ENCODE measurements around the gene SEMA6A.

Gene SEMA6A, protein sequence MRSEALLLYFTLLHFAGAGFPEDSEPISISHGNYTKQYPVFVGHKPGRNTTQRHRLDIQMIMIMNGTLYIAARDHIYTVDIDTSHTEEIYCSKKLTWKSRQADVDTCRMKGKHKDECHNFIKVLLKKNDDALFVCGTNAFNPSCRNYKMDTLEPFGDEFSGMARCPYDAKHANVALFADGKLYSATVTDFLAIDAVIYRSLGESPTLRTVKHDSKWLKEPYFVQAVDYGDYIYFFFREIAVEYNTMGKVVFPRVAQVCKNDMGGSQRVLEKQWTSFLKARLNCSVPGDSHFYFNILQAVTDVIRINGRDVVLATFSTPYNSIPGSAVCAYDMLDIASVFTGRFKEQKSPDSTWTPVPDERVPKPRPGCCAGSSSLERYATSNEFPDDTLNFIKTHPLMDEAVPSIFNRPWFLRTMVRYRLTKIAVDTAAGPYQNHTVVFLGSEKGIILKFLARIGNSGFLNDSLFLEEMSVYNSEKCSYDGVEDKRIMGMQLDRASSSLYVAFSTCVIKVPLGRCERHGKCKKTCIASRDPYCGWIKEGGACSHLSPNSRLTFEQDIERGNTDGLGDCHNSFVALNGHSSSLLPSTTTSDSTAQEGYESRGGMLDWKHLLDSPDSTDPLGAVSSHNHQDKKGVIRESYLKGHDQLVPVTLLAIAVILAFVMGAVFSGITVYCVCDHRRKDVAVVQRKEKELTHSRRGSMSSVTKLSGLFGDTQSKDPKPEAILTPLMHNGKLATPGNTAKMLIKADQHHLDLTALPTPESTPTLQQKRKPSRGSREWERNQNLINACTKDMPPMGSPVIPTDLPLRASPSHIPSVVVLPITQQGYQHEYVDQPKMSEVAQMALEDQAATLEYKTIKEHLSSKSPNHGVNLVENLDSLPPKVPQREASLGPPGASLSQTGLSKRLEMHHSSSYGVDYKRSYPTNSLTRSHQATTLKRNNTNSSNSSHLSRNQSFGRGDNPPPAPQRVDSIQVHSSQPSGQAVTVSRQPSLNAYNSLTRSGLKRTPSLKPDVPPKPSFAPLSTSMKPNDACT

DNA sequence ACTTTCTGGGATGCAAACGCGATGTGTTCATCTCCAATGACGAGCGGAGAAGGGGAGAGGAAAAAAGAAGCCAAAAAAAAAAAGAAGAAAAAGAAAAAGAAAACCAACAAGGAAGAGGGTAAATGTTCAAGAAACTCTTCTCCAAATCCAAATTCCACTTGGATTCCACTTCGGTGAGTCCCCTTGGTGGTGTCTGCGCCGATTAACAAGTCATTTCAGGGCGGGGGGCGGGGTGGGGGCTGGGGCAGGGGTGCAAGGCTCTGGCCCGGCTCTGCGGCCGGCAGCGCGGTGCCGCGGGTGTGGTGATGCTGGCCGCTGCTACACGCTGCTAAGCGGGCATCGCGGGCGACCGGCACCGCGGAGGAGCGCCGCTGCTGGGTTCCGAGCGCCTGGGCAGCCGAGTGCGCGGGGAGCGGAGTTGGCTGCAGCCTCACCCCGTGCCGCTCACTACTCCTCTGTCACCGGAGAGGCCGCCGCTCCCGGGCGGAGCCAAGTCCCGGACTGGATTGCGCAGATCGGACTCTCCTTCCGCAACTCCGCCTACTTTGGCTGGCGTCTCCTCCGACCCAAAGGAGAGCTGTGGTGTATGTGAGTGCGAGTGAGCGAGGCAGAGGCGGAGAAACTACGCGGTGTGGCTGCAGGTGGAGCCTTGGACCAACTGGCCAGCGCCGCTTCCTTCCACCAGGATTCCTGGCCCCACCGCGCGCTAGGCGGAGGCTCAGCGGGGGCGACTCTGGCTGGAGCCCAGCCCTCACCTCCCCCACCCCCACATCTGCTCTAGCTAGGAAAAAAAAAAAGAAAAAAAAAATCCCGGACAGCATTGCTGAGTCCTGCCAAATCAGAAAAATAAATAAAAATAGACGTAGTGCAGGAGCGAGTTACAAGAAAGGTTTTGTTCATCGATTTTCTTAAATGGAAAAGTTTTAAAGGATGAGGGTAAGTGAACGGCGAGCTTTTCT lies at the start of gene SEMA6A:
TSS of gene SEMA6A (minus strand) at position 457 of the 959 bp plus-strand sequence. CDS start 69,879 bp downstream, outside the sequence.
- H3K27me3 Mint-ChIP-seq, result peaks cover 53% of the 10 kb centered on the region
- H3K9me3 Mint-ChIP-seq, result no peaks in the 10 kb centered on the region
- no peak within 1 kb of the TSS for H3K27ac Mint-ChIP-seq
- H3K4me1 Mint-ChIP-seq, result peaks cover 21% of the 10 kb centered on the region
- no peaks in the 10 kb centered on the region for H3K36me3 Mint-ChIP-seq
- H3K4me3 Mint-ChIP-seq, result peak within 1 kb of the TSS; percentile 83

DNA sequence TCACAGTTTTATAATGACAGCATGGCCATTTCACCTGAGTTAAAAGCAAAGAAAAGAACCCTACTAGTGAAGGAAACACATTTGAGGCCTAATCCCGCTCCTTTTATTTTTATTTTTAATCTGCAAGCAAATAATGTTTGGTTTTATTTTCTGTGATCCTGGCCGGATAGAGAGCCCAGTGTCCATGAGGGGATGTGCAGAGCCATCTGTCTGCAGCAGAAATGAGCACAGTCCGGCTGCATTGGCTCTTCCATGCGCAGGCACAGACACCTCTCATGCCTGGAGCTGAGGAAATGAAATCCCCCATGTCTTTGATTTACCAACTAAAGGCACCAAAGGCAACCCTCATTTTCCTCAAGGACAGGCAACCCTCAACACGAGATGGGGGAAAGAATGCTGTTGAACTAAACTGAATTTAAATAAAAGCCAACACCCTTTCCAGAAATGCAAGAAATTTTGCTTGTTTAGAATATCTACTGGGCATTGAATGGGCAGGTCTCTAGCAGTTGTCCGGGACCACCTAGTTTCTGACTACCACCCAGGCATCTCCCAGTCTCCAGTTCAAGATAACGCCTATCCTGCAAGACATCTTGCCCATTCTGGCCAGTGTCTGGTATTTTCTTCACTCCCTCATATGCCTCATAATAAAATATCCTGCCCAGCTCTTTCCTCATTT lies 47.9 kb upstream of the SEMA6A start:
- Mint-ChIP-seq H3K27me3 (no peaks in the 10 kb centered on the region), H3K27ac (no peak overlapping the region), H3K9me3 (no peaks in the 10 kb centered on the region), H3K36me3 (no peaks in the 10 kb centered on the region), H3K4me1 (no peaks in the 10 kb centered on the region), H3K4me3 (no peak overlapping the region)

DNA sequence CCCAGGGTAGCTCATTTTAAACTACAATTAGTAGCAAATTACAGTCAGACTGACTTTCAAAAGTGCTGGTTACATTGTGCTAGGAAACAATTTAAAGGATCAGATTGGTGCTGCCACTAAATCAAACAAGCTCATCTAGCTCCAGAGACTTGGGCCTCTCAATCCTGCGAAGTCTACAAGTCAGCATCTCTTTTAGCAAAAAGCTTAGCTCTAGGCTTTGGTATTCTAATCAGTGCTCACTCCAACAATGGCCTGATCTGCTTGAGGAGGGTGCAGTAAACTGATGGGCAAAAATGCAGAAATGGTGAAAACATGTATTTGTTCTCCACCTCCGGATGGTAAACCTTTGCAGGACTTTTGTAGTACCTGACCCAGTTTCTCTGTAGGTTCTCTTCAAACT lies 47.0 kb upstream of the SEMA6A start:
- Mint-ChIP-seq H3K4me3 (no peak overlapping the region), H3K4me1 (no peaks in the 10 kb centered on the region), H3K9me3 (no peaks in the 10 kb centered on the region), H3K27me3 (no peaks in the 10 kb centered on the region), H3K36me3 (no peaks in the 10 kb centered on the region), H3K27ac (no peak overlapping the region)

DNA sequence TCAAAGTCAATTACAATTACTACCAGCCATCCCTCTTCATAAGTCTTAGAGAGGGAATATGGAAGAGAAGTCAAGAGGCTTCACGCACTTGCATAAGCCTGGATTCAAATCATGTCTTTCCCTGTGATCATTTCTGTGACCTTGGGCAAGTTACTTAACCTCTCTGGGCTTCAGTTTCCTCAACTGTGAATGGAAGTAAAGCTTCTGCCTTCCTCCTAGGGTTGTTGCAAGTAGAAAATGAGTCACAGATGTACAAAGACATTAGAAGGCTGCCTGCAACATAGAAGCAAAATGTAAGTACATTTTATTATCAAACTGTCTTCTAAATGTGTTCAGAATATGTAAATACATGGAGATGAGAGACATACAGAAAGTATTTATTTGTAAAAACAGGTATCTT lies 42.3 kb upstream of the SEMA6A start:
- Mint-ChIP-seq H3K4me1 (no peaks in the 10 kb centered on the region), H3K4me3 (no peak overlapping the region), H3K27me3 (peaks cover 1% of the 10 kb centered on the region), H3K27ac (no peak overlapping the region), H3K36me3 (no peaks in the 10 kb centered on the region), H3K9me3 (no peaks in the 10 kb centered on the region)

DNA sequence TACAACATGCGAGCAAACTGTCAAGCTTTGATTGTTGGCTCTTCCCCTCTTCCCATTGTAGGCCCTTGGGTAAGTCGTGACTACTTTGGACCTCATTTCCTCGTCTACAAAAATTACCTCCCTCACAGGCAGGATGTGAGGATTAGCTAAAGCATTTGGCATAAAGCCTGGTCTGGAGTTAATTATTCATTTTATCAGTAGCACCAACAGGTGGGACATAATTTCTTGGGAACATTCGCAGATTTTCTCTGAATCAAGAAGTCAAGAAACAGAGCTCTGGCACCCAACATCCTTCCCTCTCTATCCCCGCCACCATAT lies 39.9 kb upstream of the SEMA6A start:
- Mint-ChIP-seq H3K27me3 (peaks cover 2% of the 10 kb centered on the region), H3K27ac (no peak overlapping the region), H3K36me3 (no peaks in the 10 kb centered on the region), H3K9me3 (no peaks in the 10 kb centered on the region), H3K4me3 (no peak overlapping the region), H3K4me1 (no peaks in the 10 kb centered on the region)

DNA sequence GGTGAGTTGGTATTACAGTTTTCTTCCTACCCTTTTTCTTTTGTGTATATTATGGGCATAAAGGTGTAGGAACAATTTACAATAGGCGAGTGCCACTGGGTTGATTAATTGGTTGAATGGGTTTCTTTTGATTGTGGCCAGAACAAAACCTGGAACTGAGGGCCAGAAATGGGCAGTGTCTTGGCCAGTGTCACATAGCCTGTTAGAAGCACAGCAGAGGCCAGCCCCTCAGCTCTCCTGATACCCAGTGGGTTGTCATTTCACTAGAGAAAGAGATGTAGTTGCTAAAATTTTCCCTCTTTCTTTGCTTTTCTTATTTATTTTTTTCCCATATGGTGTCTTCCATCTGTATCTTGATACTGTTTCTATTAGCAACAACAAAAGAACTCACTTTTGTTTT lies 38.8 kb upstream of the SEMA6A start:
- H3K4me1 Mint-ChIP-seq, result no peaks in the 10 kb centered on the region
- no peaks in the 10 kb centered on the region for H3K9me3 Mint-ChIP-seq
- H3K27ac Mint-ChIP-seq, result no peak overlapping the region
- peaks cover 3% of the 10 kb centered on the region for H3K27me3 Mint-ChIP-seq
- no peaks in the 10 kb centered on the region for H3K36me3 Mint-ChIP-seq
- no peak overlapping the region for H3K4me3 Mint-ChIP-seq

DNA sequence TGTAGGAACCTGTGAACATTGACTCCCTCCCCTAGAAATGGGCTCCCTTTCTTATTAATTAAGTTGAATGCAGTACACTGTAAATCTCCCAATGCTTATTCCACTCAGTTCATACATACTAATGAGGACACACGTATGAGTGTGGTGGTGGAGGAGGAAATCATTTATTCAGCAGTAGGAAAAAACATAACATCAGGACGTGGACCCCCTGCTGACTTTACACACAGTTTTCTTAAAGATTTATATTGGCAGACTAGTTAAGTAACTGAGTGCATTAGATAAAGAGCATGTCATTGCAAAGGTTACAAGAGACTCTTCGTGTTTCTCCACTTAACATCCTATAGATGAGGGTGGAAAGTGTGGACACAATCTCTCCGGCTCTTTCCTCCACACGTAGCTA lies 37.8 kb upstream of the SEMA6A start:
- no peak overlapping the region for H3K27ac Mint-ChIP-seq
- H3K27me3 Mint-ChIP-seq, result peaks cover 4% of the 10 kb centered on the region
- no peaks in the 10 kb centered on the region for H3K9me3 Mint-ChIP-seq
- H3K4me3 Mint-ChIP-seq, result no peak overlapping the region
- H3K36me3 Mint-ChIP-seq, result no peaks in the 10 kb centered on the region
- H3K4me1 Mint-ChIP-seq, result no peaks in the 10 kb centered on the region

DNA sequence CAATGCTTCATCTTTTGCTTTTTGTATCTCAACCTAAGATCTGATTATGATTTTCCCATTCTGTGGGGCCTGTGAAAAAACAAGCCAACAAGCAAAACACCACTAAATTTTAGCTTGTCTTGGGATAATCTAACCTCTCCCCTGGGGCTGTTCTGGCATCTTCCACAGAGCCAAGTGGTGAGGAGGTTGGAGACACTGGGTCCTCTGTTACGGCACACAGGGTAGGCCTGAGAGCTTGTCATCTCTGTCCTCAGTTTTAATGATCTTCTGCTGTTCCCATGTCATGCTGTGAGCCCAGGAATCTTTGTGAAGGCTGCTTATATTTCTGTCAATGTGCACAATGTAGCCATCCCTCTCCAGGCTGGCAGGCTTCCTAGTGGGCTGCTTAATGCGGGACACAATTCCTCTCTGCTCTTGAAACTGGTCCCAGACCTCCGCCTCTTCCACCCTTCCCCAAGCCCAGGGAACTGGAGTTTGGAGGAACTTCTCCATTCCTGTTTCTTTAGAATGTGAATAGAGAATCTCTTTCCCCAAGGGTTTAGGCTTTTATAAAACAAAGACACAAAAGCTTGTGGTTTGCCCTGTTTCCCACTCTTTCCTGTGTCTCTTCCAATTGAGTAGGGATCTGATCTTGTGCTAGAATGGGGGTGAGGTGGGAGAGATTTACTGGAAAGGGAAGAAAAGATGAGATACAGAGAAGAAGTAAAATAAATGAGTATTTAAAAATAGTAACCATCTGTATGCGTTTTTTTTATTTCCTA lies 30.9 kb upstream of the SEMA6A start:
- H3K27ac Mint-ChIP-seq, result no peak overlapping the region
- peaks cover 5% of the 10 kb centered on the region for H3K27me3 Mint-ChIP-seq
- no peak overlapping the region for H3K4me3 Mint-ChIP-seq
- no peaks in the 10 kb centered on the region for H3K4me1 Mint-ChIP-seq
- no peaks in the 10 kb centered on the region for H3K36me3 Mint-ChIP-seq
- H3K9me3 Mint-ChIP-seq, result no peaks in the 10 kb centered on the region

DNA sequence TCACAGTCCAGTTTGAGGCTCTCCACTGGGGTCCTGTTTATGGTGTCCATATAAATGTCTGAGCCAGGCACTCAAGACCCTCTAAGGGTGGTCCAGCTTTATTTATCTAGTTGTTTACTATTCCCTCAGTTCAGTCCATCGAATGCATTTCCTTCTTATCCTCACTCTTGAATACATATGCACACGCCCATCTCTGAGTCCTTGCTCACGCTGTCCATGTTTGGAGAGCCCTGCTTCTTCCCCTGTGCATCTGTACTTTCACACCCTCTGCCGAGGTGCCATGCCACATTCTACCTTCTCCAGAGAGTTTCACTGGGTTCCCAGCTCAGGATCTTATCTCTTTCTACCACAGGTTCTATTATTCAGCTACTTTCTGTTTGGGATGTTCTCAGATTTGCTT lies 30.2 kb upstream of the SEMA6A start:
- Mint-ChIP-seq H3K4me3 (no peak overlapping the region), H3K27ac (no peak overlapping the region), H3K4me1 (no peaks in the 10 kb centered on the region), H3K36me3 (no peaks in the 10 kb centered on the region), H3K9me3 (no peaks in the 10 kb centered on the region), H3K27me3 (peaks cover 6% of the 10 kb centered on the region)

DNA sequence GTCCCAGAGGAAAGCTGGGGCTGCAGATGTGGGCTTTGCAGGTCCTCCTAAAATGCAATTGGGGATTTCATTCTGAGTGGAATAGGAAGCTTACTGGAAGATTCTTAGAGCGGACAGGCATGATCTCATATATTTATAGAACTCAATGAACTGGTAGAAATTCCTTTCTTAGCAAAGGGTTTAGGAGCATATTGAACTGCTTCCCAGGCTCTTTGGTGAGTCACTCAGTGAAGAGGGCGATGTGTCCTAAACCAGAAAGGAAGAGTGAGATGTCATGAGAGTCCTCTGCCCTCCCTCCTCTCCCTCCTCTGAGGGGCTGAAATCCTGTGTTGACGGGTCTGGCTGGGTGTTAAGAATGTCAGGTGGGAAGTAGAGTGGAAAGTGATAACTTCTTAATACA lies 26.3 kb upstream of the SEMA6A start:
- Mint-ChIP-seq H3K4me3 (no peak overlapping the region), H3K27ac (no peak overlapping the region), H3K36me3 (no peaks in the 10 kb centered on the region), H3K27me3 (peaks cover 3% of the 10 kb centered on the region), H3K9me3 (no peaks in the 10 kb centered on the region), H3K4me1 (no peaks in the 10 kb centered on the region)

DNA sequence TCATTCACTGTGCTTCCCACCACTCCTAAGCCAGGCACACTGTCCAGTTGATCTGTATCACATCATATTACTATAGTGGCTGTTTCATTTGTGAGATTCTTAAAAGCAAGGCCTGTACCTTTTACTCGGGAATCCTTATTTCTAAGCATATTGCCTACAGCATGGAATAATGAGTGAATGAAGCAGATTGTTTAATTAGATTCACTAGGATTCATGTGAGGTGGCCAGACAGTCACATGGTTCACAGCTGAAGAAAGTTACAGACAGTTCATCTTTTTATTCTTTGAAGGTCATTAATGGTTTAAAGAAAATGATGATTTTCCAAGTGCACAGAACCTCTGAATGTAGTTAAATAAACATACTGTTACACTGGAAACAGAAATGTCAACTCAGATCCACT lies 24.3 kb upstream of the SEMA6A start:
- H3K36me3 Mint-ChIP-seq, result no peaks in the 10 kb centered on the region

DNA sequence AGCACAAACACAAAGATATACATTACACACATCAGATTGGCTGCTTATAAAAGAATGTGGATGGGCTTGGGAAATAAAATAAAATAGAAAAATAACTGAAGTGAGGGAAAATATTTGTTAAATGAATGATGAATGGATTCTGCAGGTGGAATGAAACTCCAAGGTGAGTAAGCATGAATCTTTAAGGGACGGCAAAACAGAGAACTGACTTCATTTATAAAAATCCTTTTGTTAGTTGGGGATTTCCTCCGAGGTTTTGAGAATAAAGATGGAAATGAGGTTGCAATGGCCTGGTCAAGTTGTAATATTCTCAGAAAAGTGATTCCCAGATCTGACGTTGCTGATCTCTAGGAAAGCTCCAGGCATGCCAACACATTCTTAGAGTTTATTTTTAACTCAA lies 20.9 kb upstream of the SEMA6A start:
- H3K27me3 Mint-ChIP-seq, result peaks cover 1% of the 10 kb centered on the region
- no peak overlapping the region for H3K27ac Mint-ChIP-seq
- H3K9me3 Mint-ChIP-seq, result peaks cover 6% of the 10 kb centered on the region
- H3K36me3 Mint-ChIP-seq, result no peaks in the 10 kb centered on the region
- no peak overlapping the region for H3K4me3 Mint-ChIP-seq
- no peaks in the 10 kb centered on the region for H3K4me1 Mint-ChIP-seq

More for the DNA sequence above, 24.3 kb upstream of the SEMA6A start:
- H3K9me3 Mint-ChIP-seq, result no peaks in the 10 kb centered on the region
- H3K4me1 Mint-ChIP-seq, result no peaks in the 10 kb centered on the region
- no peak overlapping the region for H3K4me3 Mint-ChIP-seq
- no peak overlapping the region for H3K27ac Mint-ChIP-seq
- H3K27me3 Mint-ChIP-seq, result peaks cover 3% of the 10 kb centered on the region

DNA sequence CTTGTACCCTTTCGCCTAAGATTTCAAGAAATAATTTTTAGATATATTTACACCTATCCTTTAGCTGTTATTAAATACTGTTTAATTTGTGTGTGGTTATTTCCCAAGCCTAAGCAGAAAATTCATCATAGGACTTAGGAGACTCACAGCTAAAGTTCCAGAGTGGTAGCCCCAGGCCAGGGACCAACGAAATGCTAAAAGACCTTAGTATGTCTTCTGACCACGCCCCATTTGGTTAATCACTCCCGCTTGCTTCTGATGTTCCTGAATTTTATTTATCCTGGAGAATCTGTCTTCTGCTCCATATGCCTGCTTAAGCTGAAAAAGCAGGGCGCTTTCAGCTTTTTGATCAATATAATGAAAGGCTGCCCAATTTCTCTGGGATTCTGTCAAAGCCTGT lies 18.7 kb upstream of the SEMA6A start:
- H3K4me1 Mint-ChIP-seq, result no peaks in the 10 kb centered on the region
- H3K4me3 Mint-ChIP-seq, result no peak overlapping the region
- H3K36me3 Mint-ChIP-seq, result no peaks in the 10 kb centered on the region
- H3K9me3 Mint-ChIP-seq, result peaks cover 6% of the 10 kb centered on the region
- H3K27me3 Mint-ChIP-seq, result no peaks in the 10 kb centered on the region
- H3K27ac Mint-ChIP-seq, result no peak overlapping the region

DNA sequence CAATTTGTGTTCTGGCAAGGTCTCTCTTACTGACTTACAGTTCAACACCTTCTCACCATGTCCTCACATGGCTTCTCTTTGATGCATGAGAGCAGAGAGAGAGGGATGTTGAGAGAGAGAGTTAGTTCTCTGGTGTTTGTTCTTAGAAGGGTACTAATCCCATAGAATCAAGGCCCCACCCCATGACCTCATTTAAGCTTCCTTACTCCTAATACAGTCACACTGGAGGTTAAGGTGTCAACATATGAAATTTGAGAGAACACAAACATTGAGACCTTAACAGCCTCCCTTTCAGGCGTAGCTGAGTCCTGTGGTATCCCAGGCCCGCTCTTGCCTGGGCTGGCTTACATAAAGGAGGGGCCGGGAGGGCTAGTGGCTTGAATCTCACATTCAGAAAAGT lies 10.6 kb upstream of the SEMA6A start:
- Mint-ChIP-seq H3K27me3 (peaks cover 27% of the 10 kb centered on the region), H3K4me1 (no peaks in the 10 kb centered on the region), H3K9me3 (peaks cover 5% of the 10 kb centered on the region), H3K4me3 (no peak overlapping the region), H3K27ac (no peak overlapping the region), H3K36me3 (no peaks in the 10 kb centered on the region)

Measured in activated naive CD4-positive, alpha-beta T cell treated with anti-CD3 and anti-CD28 coated beads, Interleukin-2, amount 50 U/mL, for 24 hours (primary cell).